ENCODE measurements around the gene RAD9A. TPM values are rescaled to one million over a fixed set of nuclear protein-coding genes. Genes with fewer than 3 reads are reported as not detected.

Gene RAD9A
- total and polyA plus RNA-seq, 4 donors, result 10.4 to 43.5 (median 26.1) TPM

GRCh38 chr11:67437809-67438157, 46.0 kb downstream of the RAD9A start:
- H3K4me1 ChIP-seq (ENCODE audit: control insufficient read depth, insufficient read depth, low read length), result peaks cover 35% of the 10 kb centered on the region
- 79% methylated on average over 3 of the region's 3 CpGs for WGBS (ENCODE audit: insufficient coverage)
- no peaks in the 10 kb centered on the region for H3K27me3 ChIP-seq (ENCODE audit: control insufficient read depth, insufficient read depth, low read length)
- no peak overlapping the region for H3K4me3 ChIP-seq (ENCODE audit: low read depth, low read length)
- H3K9me3 ChIP-seq (ENCODE audit: control insufficient read depth, insufficient read depth, low read length), result no peaks in the 10 kb centered on the region
- no peak for DNase-seq (ENCODE audit: low read depth in 4 of 6, low spot score in 6 of 6)
- H3K36me3 ChIP-seq (ENCODE audit: control insufficient read depth, insufficient read depth, low read length), result peaks cover 99% of the 10 kb centered on the region
- no peak overlapping the region for H3K27ac ChIP-seq (ENCODE audit: low read depth, low read length)

GRCh38 chr11:67438158-67438902, 46.5 kb downstream of the RAD9A start:
- no peaks in the 10 kb centered on the region for H3K9me3 ChIP-seq (ENCODE audit: control insufficient read depth, insufficient read depth, low read length)
- no peaks in the 10 kb centered on the region for H3K27me3 ChIP-seq (ENCODE audit: control insufficient read depth, insufficient read depth, low read length)
- peaks cover 38% of the 10 kb centered on the region for H3K4me1 ChIP-seq (ENCODE audit: control insufficient read depth, insufficient read depth, low read length)
- peaks cover 95% of the 10 kb centered on the region for H3K36me3 ChIP-seq (ENCODE audit: control insufficient read depth, insufficient read depth, low read length)
- 80% methylated on average over 32 of the region's 41 CpGs for WGBS (ENCODE audit: insufficient coverage)
- H3K4me3 ChIP-seq (ENCODE audit: low read depth, low read length), result no peak overlapping the region
- no peak overlapping the region for H3K27ac ChIP-seq (ENCODE audit: low read depth, low read length)
- DNase-seq (ENCODE audit: low read depth in 4 of 6, low spot score in 6 of 6), result no peak

- no peak for DNase-seq (ENCODE audit: low read depth in 4 of 6, low spot score in 6 of 6)
- H3K27me3 ChIP-seq (ENCODE audit: control insufficient read depth, insufficient read depth, low read length), result no peaks in the 10 kb centered on the region
- peaks cover 83% of the 10 kb centered on the region for H3K36me3 ChIP-seq (ENCODE audit: control insufficient read depth, insufficient read depth, low read length)
- H3K27ac ChIP-seq (ENCODE audit: low read depth, low read length), result no peak overlapping the region
- H3K4me3 ChIP-seq (ENCODE audit: low read depth, low read length), result no peak overlapping the region
- H3K9me3 ChIP-seq (ENCODE audit: control insufficient read depth, insufficient read depth, low read length), result no peaks in the 10 kb centered on the region
- peaks cover 47% of the 10 kb centered on the region for H3K4me1 ChIP-seq (ENCODE audit: control insufficient read depth, insufficient read depth, low read length)
- WGBS (ENCODE audit: insufficient coverage), result 82% methylated on average over 31 of the region's 31 CpGs
These were observed 47.8 kb downstream of the RAD9A start for GRCh38 chr11:67439321-67440228.

- no peak overlapping the region for H3K27ac ChIP-seq (ENCODE audit: low read depth, low read length)
- WGBS (ENCODE audit: insufficient coverage), result 84% methylated on average over 17 of the region's 17 CpGs
- peaks cover 74% of the 10 kb centered on the region for H3K36me3 ChIP-seq (ENCODE audit: control insufficient read depth, insufficient read depth, low read length)
- H3K4me3 ChIP-seq (ENCODE audit: low read depth, low read length), result no peak overlapping the region
- H3K9me3 ChIP-seq (ENCODE audit: control insufficient read depth, insufficient read depth, low read length), result no peaks in the 10 kb centered on the region
- H3K27me3 ChIP-seq (ENCODE audit: control insufficient read depth, insufficient read depth, low read length), result no peaks in the 10 kb centered on the region
- peaks cover 47% of the 10 kb centered on the region for H3K4me1 ChIP-seq (ENCODE audit: control insufficient read depth, insufficient read depth, low read length)
- DNase-seq (ENCODE audit: low read depth in 4 of 6, low spot score in 6 of 6), result no peak
These were observed 48.7 kb downstream of the RAD9A start for GRCh38 chr11:67440229-67441097.

- H3K27me3 ChIP-seq (ENCODE audit: control insufficient read depth, insufficient read depth, low read length), result no peaks in the 10 kb centered on the region
- no peak overlapping the region for H3K27ac ChIP-seq (ENCODE audit: low read depth, low read length)
- no peak for DNase-seq (ENCODE audit: low read depth in 4 of 6, low spot score in 6 of 6)
- 86% methylated on average over 21 of the region's 21 CpGs for WGBS (ENCODE audit: insufficient coverage)
- no peak overlapping the region for H3K4me3 ChIP-seq (ENCODE audit: low read depth, low read length)
- H3K36me3 ChIP-seq (ENCODE audit: control insufficient read depth, insufficient read depth, low read length), result peaks cover 67% of the 10 kb centered on the region
- H3K4me1 ChIP-seq (ENCODE audit: control insufficient read depth, insufficient read depth, low read length), result peaks cover 47% of the 10 kb centered on the region
- H3K9me3 ChIP-seq (ENCODE audit: control insufficient read depth, insufficient read depth, low read length), result no peaks in the 10 kb centered on the region
These were observed 49.3 kb downstream of the RAD9A start for GRCh38 chr11:67441098-67441563.

GRCh38 chr11:67441731-67442351, 50.1 kb downstream of the RAD9A start:
- H3K4me3 ChIP-seq (ENCODE audit: low read depth, low read length), result no peak overlapping the region
- H3K4me1 ChIP-seq (ENCODE audit: control insufficient read depth, insufficient read depth, low read length), result peaks cover 43% of the 10 kb centered on the region
- peaks cover 61% of the 10 kb centered on the region for H3K36me3 ChIP-seq (ENCODE audit: control insufficient read depth, insufficient read depth, low read length)
- 89% methylated on average over 26 of the region's 28 CpGs for WGBS (ENCODE audit: insufficient coverage)
- no peaks in the 10 kb centered on the region for H3K9me3 ChIP-seq (ENCODE audit: control insufficient read depth, insufficient read depth, low read length)
- H3K27me3 ChIP-seq (ENCODE audit: control insufficient read depth, insufficient read depth, low read length), result no peaks in the 10 kb centered on the region
- DNase-seq (ENCODE audit: low read depth in 4 of 6, low spot score in 6 of 6), result no peak
- no peak overlapping the region for H3K27ac ChIP-seq (ENCODE audit: low read depth, low read length)

- H3K27me3 ChIP-seq (ENCODE audit: control insufficient read depth, insufficient read depth, low read length), result no peaks in the 10 kb centered on the region
- no peaks in the 10 kb centered on the region for H3K9me3 ChIP-seq (ENCODE audit: control insufficient read depth, insufficient read depth, low read length)
- DNase-seq (ENCODE audit: low read depth in 4 of 6, low spot score in 6 of 6), result no peak
- WGBS (ENCODE audit: insufficient coverage), result 40% methylated on average over 40 of the region's 45 CpGs
- peak overlapping the region; percentile 75 for H3K4me3 ChIP-seq (ENCODE audit: low read depth, low read length)
- peaks cover 43% of the 10 kb centered on the region for H3K4me1 ChIP-seq (ENCODE audit: control insufficient read depth, insufficient read depth, low read length)
- H3K27ac ChIP-seq (ENCODE audit: low read depth, low read length), result peak overlapping the region; percentile 80
- H3K36me3 ChIP-seq (ENCODE audit: control insufficient read depth, insufficient read depth, low read length), result peaks cover 52% of the 10 kb centered on the region
These were observed 51.0 kb downstream of the RAD9A start for GRCh38 chr11:67442504-67443404.

- no peaks in the 10 kb centered on the region for H3K9me3 ChIP-seq (ENCODE audit: control insufficient read depth, insufficient read depth, low read length)
- WGBS (ENCODE audit: insufficient coverage), result 93% methylated on average over 3 of the region's 5 CpGs
- no peak overlapping the region for H3K4me3 ChIP-seq (ENCODE audit: low read depth, low read length)
- H3K27ac ChIP-seq (ENCODE audit: low read depth, low read length), result no peak overlapping the region
- H3K27me3 ChIP-seq (ENCODE audit: control insufficient read depth, insufficient read depth, low read length), result no peaks in the 10 kb centered on the region
- peaks cover 32% of the 10 kb centered on the region for H3K4me1 ChIP-seq (ENCODE audit: control insufficient read depth, insufficient read depth, low read length)
- peaks cover 25% of the 10 kb centered on the region for H3K36me3 ChIP-seq (ENCODE audit: control insufficient read depth, insufficient read depth, low read length)
- no peak for DNase-seq (ENCODE audit: low read depth in 4 of 6, low spot score in 6 of 6)
These were observed 53.7 kb downstream of the RAD9A start for GRCh38 chr11:67445515-67445914.

Data from spinal cord (tissue), 10 donors.